Muscle of arm (tissue), 14 donors: ENCODE data around the gene PPP1CA. TPM values are rescaled to one million over a fixed set of nuclear protein-coding genes. Genes with fewer than 3 reads are reported as not detected.

Experiments used
- DNase-seq: peaks from one replicate; pipeline ENCODE4 v3.0.0-alpha.2; 2013
- long read RNA-seq, 11 donors: transcript quantifications; one replicate each; lab custom pipeline, GENCODE V29; 2026
- polyA plus RNA-seq, 12 donors: library from polyadenylated mRNA; unstranded; fragments of 120-200 nt; gene quantifications; one replicate each; pipeline ENCODE4 v1.2.1, GENCODE V29; 2013; ENCODE audit not compliant: insufficient read length in 12 of 12

PPP1CA gene
- polyA plus RNA-seq = 100 to 1,000 TPM in 8 of 12 donors, 10 to 100 TPM in 3, not detected in 1; 92.1 to 180 (median 109) TPM
- long read RNA-seq, donor 1, transcript PPP1CA-204 (6 exons, 1,677 nt) = minor isoform, 8 of 128 reads
- long read RNA-seq, donor 1, transcript PPP1CA-202 (6 exons, 1,054 nt) = minor isoform, 6 of 128 reads
- long read RNA-seq, donor 1, transcript PPP1CA-203 (7 exons, 1,476 nt) = major isoform, 73 of 128 reads
- long read RNA-seq, donor 1, partial matches to known transcripts = 39 of 128 reads
- long read RNA-seq, donor 1, other reads (novel, unspliced or antisense) = 0 of 128 reads
- long read RNA-seq, donor 2, transcript PPP1CA-203 (7 exons, 1,476 nt) = major isoform, 80 of 136 reads
- long read RNA-seq, donor 2, partial matches to known transcripts = 47 of 136 reads
- long read RNA-seq, donor 2, other reads (novel, unspliced or antisense) = 0 of 136 reads
- long read RNA-seq, donor 3, transcript PPP1CA-203 (7 exons, 1,476 nt) = major isoform, 28 of 39 reads
- long read RNA-seq, donor 3, partial matches to known transcripts = 8 of 39 reads
- long read RNA-seq, donor 3, other reads (novel, unspliced or antisense) = 0 of 39 reads
- long read RNA-seq, donor 4, transcript PPP1CA-203 (7 exons, 1,476 nt) = major isoform, 26 of 35 reads
- long read RNA-seq, donor 4, partial matches to known transcripts = 5 of 35 reads
- long read RNA-seq, donor 4, other reads (novel, unspliced or antisense) = 0 of 35 reads
- long read RNA-seq, donor 5 = 0 reads
- long read RNA-seq, donor 6, transcript PPP1CA-203 (7 exons, 1,476 nt) = major isoform, 27 of 36 reads
- long read RNA-seq, donor 6, partial matches to known transcripts = 6 of 36 reads
- long read RNA-seq, donor 6, other reads (novel, unspliced or antisense) = 0 of 36 reads
- long read RNA-seq, donor 7, transcript PPP1CA-203 (7 exons, 1,476 nt) = major isoform, 21 of 39 reads
- long read RNA-seq, donor 7, partial matches to known transcripts = 16 of 39 reads
- long read RNA-seq, donor 7, other reads (novel, unspliced or antisense) = 0 of 39 reads
- long read RNA-seq, donor 8, transcript PPP1CA-203 (7 exons, 1,476 nt) = major isoform, 65 of 98 reads
- long read RNA-seq, donor 8, partial matches to known transcripts = 28 of 98 reads
- long read RNA-seq, donor 8, other reads (novel, unspliced or antisense) = 0 of 98 reads
- long read RNA-seq, donor 9, transcript PPP1CA-203 (7 exons, 1,476 nt) = major isoform, 25 of 48 reads
- long read RNA-seq, donor 9, partial matches to known transcripts = 18 of 48 reads
- long read RNA-seq, donor 9, other reads (novel, unspliced or antisense) = 0 of 48 reads
- long read RNA-seq, donor 10, transcript PPP1CA-203 (7 exons, 1,476 nt) = major isoform, 58 of 119 reads
- long read RNA-seq, donor 10, transcript PPP1CA-204 (6 exons, 1,677 nt) = minor isoform, 5 of 119 reads
- long read RNA-seq, donor 10, partial matches to known transcripts = 53 of 119 reads
- long read RNA-seq, donor 10, other reads (novel, unspliced or antisense) = 0 of 119 reads
- long read RNA-seq, donor 11, transcript PPP1CA-204 (6 exons, 1,677 nt) = minor isoform, 6 of 95 reads
- long read RNA-seq, donor 11, transcript PPP1CA-203 (7 exons, 1,476 nt) = major isoform, 66 of 95 reads
- long read RNA-seq, donor 11, partial matches to known transcripts = 18 of 95 reads
- long read RNA-seq, donor 11, other reads (novel, unspliced or antisense) = 0 of 95 reads

- peak; percentile 88 for DNase-seq
Observed at GRCh38 chr11:67401495-67402191, at the start of gene PPP1CA. Gene PPP1CA, minus strand, starts transcription at chr11:67401858. Its CDS starts 76 bp downstream, at chr11:67401782.

DNA sequence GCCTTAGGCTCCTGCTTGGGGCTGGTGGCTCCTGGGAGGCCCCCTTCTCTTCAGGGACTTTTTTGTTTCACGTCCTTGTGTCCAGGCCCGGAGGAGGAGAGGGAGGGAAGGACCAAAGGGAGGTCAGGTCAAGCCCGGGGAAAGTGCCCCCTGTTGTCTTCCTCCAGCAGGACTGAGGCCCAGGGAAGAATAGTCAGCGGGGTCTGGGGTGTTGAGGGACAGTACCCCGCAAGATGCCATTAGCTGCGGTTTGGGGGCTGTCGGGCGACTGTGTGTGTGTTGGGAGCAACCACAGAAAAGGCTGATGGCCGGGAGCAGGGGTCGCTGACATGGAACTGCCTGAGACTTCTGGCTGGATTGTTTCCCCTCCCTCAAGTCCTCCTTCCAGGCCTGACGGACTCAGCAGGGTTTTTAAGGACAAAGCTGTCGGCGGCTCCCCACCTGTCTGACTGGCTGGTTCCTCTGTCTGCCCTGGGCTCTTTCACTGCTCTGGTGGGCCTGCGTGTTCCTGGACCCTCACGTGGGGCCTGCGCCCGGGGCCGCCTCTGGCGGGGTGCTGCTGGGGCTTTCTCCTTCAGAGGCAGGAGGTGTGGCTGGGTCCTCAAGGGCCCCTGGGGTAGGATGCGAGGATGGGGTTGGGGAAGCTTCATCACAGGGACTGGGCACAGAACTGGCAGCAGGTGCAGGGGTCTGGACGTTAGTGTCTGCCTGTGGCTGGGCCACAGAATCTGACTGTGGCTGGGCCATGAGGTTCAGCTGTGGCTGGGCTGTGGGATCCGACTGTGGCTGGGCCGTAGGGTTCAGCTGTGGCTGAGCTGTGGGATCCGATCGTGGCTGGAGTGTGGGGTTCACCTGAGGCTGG lies 49.4 kb upstream of the PPP1CA start:
- DNase-seq = no peak

DNA sequence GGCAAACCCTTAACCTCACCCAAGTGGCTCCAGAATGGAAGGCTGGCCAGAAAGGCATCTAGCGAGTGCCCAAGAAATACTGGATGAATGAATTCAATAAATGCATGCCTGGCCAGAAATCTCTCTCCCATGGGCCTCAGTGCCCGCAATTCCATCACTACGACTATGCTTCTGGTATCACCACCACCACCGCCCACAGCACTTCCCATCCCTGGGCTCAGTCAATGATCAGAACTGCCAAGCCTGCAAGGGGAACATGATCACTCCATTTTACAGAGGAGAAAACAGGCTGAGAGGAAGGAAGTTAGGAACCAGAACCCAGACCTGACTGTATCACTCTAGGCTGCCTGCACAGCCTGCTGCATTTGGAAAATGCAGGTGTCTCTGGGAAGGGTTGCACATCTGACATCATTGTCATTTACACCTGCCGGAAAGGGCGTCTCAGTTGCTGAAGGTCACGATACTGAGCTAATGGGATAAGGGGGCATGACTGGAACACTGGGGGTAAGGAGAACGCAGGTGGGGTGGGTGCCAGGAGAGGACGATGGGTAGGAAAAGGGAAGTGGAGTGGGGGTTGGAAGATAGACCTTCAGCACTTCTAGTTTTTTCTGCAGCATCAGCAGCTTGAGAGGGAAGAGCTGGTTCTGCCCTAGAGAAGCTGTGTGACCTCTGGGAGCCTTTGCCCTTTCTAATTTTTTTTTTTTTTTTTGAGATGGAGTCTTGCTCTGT lies 47.6 kb upstream of the PPP1CA start:
- DNase-seq = no peak

- no peak for DNase-seq
Observed at GRCh38 chr11:67448220-67448609, 46.6 kb upstream of the PPP1CA start.

DNA sequence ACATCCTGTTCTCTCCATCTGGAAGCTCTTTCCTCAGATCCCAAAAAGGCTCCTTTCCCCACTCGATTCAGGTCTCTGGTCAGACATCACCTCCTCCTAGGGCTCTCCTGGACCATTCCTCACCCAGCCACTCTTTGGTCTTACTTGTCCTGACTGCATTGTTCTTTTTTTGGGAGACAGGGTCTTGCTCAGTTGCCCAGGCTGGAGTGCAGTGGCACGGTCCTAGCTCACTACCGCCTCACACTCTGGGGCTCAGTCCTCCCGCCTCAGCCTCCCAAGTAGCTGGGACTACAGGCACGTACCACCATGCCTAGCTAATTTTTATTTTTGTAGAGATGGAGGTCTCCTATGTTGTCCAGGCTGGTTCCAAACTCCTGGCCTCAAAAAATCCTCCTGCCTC lies 43.9 kb upstream of the PPP1CA start:
- no peak for DNase-seq

GRCh38 chr11:67442504-67443404 lies 41.1 kb upstream of the PPP1CA start:
- no peak for DNase-seq

DNA sequence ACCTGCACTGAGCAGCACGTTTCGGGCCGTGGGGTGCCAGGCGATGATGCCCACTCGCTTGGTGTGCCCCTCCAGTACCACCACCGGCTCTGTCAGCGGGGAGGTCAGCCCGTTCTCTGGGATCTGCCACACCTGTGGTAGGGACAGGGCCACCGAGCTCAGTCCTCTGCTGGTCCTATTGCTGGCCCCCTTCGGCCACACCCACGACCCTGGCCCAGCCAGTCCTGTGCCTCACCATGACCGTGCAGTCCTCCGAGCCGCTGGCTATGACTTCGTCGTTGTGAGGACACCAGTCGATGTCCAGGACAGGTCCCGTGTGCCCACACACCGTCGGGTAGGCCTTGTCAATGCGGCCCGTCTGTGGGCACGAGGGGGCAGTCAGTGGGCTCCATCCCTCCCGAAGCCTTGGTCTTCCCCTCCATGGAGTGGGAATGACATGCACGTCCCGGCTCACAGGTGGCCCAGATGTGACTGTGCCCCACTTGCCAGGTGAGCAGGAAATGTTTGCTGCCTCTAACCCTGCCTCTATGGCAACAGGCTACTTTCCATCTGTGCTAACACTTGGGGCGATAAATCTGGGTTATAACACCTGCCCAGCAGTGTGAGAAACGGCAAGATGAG lies 40.2 kb upstream of the PPP1CA start:
- no peak for DNase-seq

DNA sequence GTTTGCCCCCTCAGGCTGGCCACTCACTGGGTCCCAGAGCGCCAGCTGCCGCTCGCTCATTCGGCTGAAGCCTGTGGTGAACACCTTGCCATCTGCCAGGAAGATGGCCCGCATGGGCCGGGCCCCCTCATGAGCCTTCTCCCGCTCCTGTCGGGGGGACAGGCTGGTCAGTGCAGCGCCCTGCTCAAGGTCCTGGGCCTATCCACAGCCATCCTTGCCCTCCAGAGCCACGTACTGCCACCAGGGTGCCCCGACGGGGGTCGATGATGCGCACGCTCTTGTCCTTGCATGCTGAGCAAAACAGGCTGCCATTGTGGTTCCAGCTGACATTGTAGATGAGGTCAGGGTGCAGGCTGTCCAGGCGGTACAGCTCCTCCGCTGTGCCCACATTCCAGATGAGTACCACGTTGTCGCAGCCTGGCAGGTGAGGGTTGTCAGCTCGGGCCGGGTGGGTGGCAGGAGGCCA lies 39.5 kb upstream of the PPP1CA start:
- no peak for DNase-seq

DNA sequence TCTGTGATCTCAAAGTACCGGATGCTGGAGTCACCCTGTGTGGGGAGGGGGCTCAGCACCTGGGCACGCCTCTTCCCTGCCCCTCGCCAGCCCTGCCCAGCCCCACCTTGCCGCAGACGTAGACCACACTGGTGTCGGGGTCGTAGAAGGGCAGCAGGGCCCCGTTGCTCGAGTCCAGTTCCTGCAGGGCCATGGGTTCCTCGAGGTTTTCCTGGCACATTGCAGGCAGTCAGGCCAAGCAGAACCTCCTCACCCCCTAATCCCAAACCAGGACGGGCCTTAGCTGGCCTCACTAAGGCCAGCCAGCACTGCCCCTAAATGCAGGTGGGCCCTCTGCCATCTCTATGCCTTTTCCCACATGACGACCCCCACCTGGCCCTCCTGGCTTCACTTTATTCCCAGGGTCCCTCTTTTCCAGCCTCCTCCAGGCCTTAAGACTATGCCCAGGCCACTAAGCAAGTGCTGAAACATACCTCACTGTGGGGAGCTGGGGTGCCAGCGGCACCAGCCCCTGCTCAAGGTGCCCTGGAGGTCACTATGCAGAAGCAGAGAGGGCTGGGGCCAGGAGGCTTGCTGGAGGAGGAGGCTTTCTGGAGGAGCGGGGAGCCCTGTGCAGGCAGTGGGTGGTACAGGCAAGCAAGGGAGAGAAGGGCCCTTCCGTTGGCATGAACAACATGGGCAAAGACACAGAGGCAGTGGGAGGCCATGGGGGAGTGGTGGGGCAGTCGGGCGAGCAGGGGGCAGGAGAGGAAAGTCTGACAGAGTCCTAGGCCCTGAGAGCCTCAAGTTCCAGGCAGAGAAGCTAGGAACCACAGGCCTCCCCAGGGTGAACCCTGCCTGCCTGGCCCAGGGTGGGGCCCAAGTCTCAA lies 38.8 kb upstream of the PPP1CA start:
- no peak for DNase-seq

DNA sequence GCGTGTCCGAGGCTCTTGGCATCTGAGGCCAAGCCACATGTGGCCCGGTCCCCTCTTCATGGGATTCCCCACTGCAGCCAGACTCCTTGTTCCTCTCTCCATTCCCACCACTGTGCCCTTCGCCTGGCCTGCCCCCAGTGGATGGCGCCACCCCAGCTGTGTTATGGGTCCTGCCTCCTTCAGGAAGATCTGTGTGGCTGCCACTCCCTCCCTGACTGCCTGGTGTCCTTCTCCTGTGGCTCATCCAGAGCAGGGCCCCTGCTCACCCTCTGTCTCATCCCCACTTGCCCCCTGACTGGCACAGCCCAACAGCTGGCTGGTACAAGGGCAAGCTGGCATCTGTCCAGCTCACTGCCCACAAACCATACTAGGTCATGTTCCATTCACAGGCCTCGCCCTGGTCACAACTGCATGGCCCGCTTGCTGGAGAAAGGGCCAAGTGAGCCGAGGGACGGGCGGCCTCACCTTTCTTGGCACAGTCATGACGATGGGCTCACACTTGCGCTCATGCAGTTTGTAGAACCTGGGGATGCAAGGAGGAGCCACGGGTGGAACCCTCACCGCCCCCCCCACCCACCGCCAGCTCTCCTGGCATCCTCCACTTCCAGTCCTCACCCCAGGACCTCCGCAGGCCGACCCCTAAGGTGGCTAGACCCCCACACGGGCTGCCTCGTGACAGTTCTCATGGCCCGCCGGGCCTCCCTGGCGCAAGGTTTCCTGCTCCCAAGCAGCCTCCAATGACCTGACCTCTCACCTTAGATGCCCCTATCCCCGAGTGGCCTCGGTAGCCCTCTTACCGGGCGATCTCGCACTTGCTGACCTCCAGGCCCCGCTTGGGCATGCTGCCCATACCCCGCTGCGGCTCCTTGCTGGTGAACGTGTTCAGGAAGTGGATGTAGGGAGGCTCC lies 37.9 kb upstream of the PPP1CA start:
- no peak for DNase-seq

DNA sequence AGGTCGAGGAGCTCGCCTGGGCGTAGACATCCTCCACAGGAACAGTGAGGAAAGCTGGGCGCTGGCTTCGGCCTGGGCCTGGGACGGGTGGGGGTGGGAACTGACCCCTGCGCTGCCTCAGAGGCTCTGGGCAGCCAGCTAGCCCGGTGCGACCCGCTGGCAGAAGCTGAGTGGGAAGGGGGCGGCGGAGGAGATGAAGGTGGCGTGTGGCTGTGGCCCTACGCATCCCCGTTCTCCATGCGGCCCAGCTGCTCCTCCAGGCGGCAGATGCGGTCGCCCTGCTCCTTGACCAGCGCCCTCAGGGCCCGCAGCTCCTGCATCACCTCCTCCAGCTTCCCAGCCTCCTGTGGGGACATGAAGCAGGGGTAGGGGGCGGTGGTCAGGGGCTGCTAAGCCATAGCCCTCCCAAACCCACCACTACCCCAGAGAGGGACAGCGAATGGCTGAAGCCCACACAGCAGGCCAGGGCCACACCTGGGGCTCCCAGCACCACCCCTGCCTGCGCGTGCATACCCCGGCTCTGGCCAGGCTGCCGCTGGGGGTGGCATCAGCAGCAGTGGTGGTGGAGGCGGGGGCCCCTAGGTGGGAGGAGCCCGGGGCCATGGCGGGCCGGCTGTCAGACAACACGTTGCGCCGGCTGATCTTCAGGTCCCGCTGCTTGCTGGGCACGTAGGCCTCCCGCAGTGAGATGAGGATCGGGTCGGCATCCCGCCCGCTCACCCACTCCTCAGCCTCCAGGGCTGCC lies 36.7 kb upstream of the PPP1CA start:
- DNase-seq = no peak

DNA sequence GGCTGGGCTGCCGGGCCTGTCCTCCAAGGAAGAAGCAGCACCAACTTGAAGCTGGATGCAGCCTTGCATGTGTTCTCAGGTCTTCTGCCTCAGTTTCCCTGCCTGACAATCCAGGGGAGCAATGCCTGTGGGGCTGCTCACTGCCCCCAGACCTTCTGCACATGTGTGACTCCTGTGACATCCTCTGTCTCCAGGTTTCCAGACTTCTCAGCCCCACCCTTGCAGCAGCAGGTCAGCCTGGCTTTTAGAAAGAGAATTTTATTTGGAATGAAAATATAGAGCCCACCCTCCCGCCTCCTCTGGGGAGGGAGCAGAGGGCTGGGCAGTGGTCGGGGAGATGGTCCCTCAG lies 36.1 kb upstream of the PPP1CA start:
- DNase-seq = no peak

- no peak for DNase-seq
Observed at GRCh38 chr11:67437082-67437808, 35.6 kb upstream of the PPP1CA start, which contains the start of gene PTPRCAP. Gene PTPRCAP, minus strand, starts transcription at chr11:67437682. Its CDS starts 63 bp downstream, at chr11:67437619.
